Effector CD8-positive, alpha-beta T cell (primary cell): ENCODE results near the gene TMEM209.
"Not testable (repeated sequence)": the region's sequence is repeated elsewhere in the genome, so short reads cannot be mapped to it uniquely, and the experiment has no call there.

Experiments
- DNase-seq: peaks from one replicate; lab custom pipeline; 2025; lab: John Stamatoyannopoulos, UW

The TMEM209 gene

GRCh38 chr7:130127404-130127803 is 77.8 kb downstream of the TMEM209 start:
- DNase-seq, result no peak

GRCh38 chr7:130126840-130127239 is 78.4 kb downstream of the TMEM209 start:
- not testable (repeated sequence) for DNase-seq

GRCh38 chr7:130124711-130125110 is 80.5 kb downstream of the TMEM209 start:
- no peak for DNase-seq

- DNase-seq, result no peak
Measured at GRCh38 chr7:130123501-130123900, 81.7 kb downstream of the TMEM209 start.

- DNase-seq, result no peak
Measured at GRCh38 chr7:130118801-130119200, 86.4 kb downstream of the TMEM209 start.

GRCh38 chr7:130118294-130118693 is 86.9 kb downstream of the TMEM209 start:
- no peak for DNase-seq

GRCh38 chr7:130114776-130115175 is 90.4 kb downstream of the TMEM209 start:
- DNase-seq, result no peak
